HCT116 (cell line): Measurements from ENCODE around the gene ZBTB7B. TPM values are rescaled to one million over a fixed set of nuclear protein-coding genes. Genes with fewer than 3 reads are reported as not detected.

Source experiments
- ATAC-seq: fragments of 200-7000 bp; cut with Tn5 transposase; 2 replicates; pipeline ENCODE4 v1.9.1; 2020; ENCODE audit warnings: mild to moderate bottlenecking, moderate library complexity
- BruUV-seq: library from RNA; stranded (reverse); fragments of 400-500 nt; replicated peaks from 2 replicates; lab custom pipeline; 2021; lab: Mats Ljungman, UMichigan
- CTCF ChIA-PET: fragments of 300-600 bp; sonication (Branson Sonifier 250); formaldehyde crosslinking; loops from one replicate; lab custom pipeline; 2021; ENCODE audit warnings: antibody characterized with exemption; lab: Charles Lee
- POLR2A ChIA-PET: fragments of 300-600, 350-600 bp; sonication (Branson Sonifier 250); formaldehyde crosslinking; loops from one replicate; lab custom pipeline; 2021; ENCODE audit warnings: antibody characterized with exemption; lab: Charles Lee
- RAD21 ChIA-PET, 2 experiments: fragments of 300-600 bp; sonication (Branson Sonifier 250); formaldehyde crosslinking; loops; one replicate each; lab custom pipeline; 2023; ENCODE audit warnings: low total read pairs in 2 of 2; ENCODE audit not compliant: uncharacterized antibody in 2 of 2, unreplicated experiment in 2 of 2, low non-redundant PET in 1 of 2; lab: Charles Lee
- DNase-seq: peaks from one replicate; pipeline ENCODE4 v3.0.0-alpha.2; 2010; ENCODE audit warnings: low read depth, low spot score
- H2AFZ ChIP-seq: fragments of 200-600 bp; shearing (Covaris generic), sonication (generic); 2 replicates; pipeline ENCODE4 v1.6.1; 2017; ENCODE audit warnings: low read depth, mixed run types, mixed read lengths, antibody characterized with exemption, low read length; ENCODE audit not compliant: poor library complexity, severe bottlenecking
- H3K27ac ChIP-seq: 2 replicates; pipeline ENCODE4 v1.5.1; 2012; ENCODE audit warnings: low read depth, low read length
- H3K27me3 ChIP-seq: fragments of 200-600 bp; sonication (generic); 2 replicates; pipeline ENCODE4 v1.6.1; 2016; ENCODE audit warnings: mixed run types, low read length, mixed read lengths; ENCODE audit not compliant: insufficient read depth
- H3K36me3 ChIP-seq, 2 experiments: fragments of 200-500 bp in 1 of 2; fragments of 200-600 bp in 1 of 2; sonication (Bioruptor generic) in 1 of 2; sonication (generic) in 1 of 2; 2 replicates each; pipeline versions ENCODE4 v1.5.1 to v1.6.1; 2014 to 2016; ENCODE audit warnings: low read length in 2 of 2, inconsistent platforms in 1 of 2, mixed read lengths in 1 of 2, mixed run types in 1 of 2; ENCODE audit not compliant: insufficient read depth in 2 of 2, control insufficient read depth in 1 of 2
- H3K4me1 ChIP-seq, 2 experiments: fragments of 200-600 bp in 1 of 2; sonication (generic) in 1 of 2; 2 replicates each; pipeline versions ENCODE4 v1.5.1 to v1.6.1; 2012 to 2017; ENCODE audit warnings: low read length in 2 of 2, inconsistent platforms in 1 of 2, mild to moderate bottlenecking in 1 of 2, mixed read lengths in 1 of 2, mixed run types in 1 of 2, moderate library complexity in 1 of 2; ENCODE audit not compliant: insufficient read depth in 2 of 2, control insufficient read depth in 1 of 2
- H3K4me2 ChIP-seq: fragments of 200-600 bp; sonication (generic); 2 replicates; pipeline ENCODE4 v1.6.1; 2017; ENCODE audit warnings: mixed run types, low read length, mixed read lengths
- H3K4me3 ChIP-seq, 2 experiments: fragments of 200-600 bp in 1 of 2; sonication (generic) in 1 of 2; replicated peaks in 1 of 2; 2 replicates each; pipeline ENCODE4 v1.5.1; 2011 to 2016; ENCODE audit warnings: low read length in 2 of 2, control low read depth in 1 of 2, low read depth in 1 of 2, mild to moderate bottlenecking in 1 of 2, mixed read lengths in 1 of 2, mixed run types in 1 of 2
- H3K79me2 ChIP-seq: fragments of 200-600 bp; sonication (generic); 2 replicates; pipeline ENCODE4 v1.6.1; 2017; ENCODE audit warnings: mild to moderate bottlenecking, mixed run types, low read length, moderate library complexity, mixed read lengths; ENCODE audit not compliant: insufficient read depth
- H3K9ac ChIP-seq: fragments of 200-600 bp; sonication (generic); 2 replicates; pipeline ENCODE4 v1.6.1; 2016; ENCODE audit warnings: low read length, mixed read lengths
- H3K9me2 ChIP-seq: fragments of 200-600 bp; sonication (generic), shearing (Covaris generic); 2 replicates; pipeline ENCODE4 v1.6.1; 2017; ENCODE audit warnings: mixed run types, mild to moderate bottlenecking, moderate library complexity; ENCODE audit not compliant: insufficient read depth
- H3K9me3 ChIP-seq, 2 experiments: fragments of 200-500 bp in 1 of 2; fragments of 200-600 bp in 1 of 2; sonication (Bioruptor generic) in 1 of 2; sonication (generic) in 1 of 2; 2 replicates each; pipeline ENCODE4 v1.6.1; 2014 to 2017; ENCODE audit warnings: low read length in 2 of 2, mixed read lengths in 2 of 2, inconsistent platforms in 1 of 2, low read depth in 1 of 2, mild to moderate bottlenecking in 1 of 2, mixed run types in 1 of 2, moderate library complexity in 1 of 2; ENCODE audit not compliant: control insufficient read depth in 1 of 2, insufficient read depth in 1 of 2
- H4K20me1 ChIP-seq: fragments of 200-600 bp; sonication (generic), shearing (Covaris generic); 2 replicates; pipeline ENCODE4 v1.6.1; 2017; ENCODE audit warnings: mixed run types, mild to moderate bottlenecking, moderate library complexity; ENCODE audit not compliant: insufficient read depth
- EGR1 ChIP-seq: IDR thresholded peaks from 2 replicates; pipeline ENCODE4 v1.6.1; 2012; ENCODE audit warnings: low read depth
- ELF1 ChIP-seq: IDR thresholded peaks from 2 replicates; pipeline ENCODE4 v1.6.1; 2012; ENCODE audit warnings: low read depth, borderline replicate concordance
- EZH2 ChIP-seq: fragments of 200-600 bp; sonication (generic); IDR thresholded peaks from 2 replicates; pipeline ENCODE4 v1.6.1; 2017; ENCODE audit warnings: antibody characterized with exemption, mixed run types
- POLR2A ChIP-seq: IDR thresholded peaks from 2 replicates; pipeline ENCODE4 v1.7.0; 2011; ENCODE audit warnings: borderline replicate concordance; ENCODE audit not compliant: insufficient read depth, insufficient read length; ENCODE audit errors: extremely low read depth
- POLR2AphosphoS5 ChIP-seq: IDR thresholded peaks from 2 replicates; pipeline ENCODE4 v1.6.1; 2011; ENCODE audit warnings: mild to moderate bottlenecking, low read depth, low read length, moderate library complexity
- RAD21 ChIP-seq: IDR thresholded peaks from 2 replicates; pipeline ENCODE4 v1.6.1; 2012; ENCODE audit warnings: low read depth, mild to moderate bottlenecking
- SP1 ChIP-seq: IDR thresholded peaks from 2 replicates; pipeline ENCODE4 v1.6.1; 2012; ENCODE audit warnings: low read depth
- YY1 ChIP-seq: IDR thresholded peaks from 2 replicates; pipeline ENCODE4 v1.6.1; 2011; ENCODE audit warnings: low read length, low read depth, moderate library complexity, mild to moderate bottlenecking; ENCODE audit not compliant: insufficient replicate concordance; ENCODE audit errors: extremely low read depth
- ZFX ChIP-seq: fragments of 450-650 bp; IDR thresholded peaks from 2 replicates; pipeline ENCODE4 v1.6.1; 2017
- intact Hi-C: fragments of 100-400 bp; cut with micrococcal nuclease; formaldehyde crosslinking; loops from 2 replicates; pipeline ENCODE4 v1.10.0; 2022
- total RNA-seq: library from RNA; stranded (reverse); gene quantifications from one replicate; pipeline ENCODE4 v1.2.1, GENCODE V29; 2021; ENCODE audit not compliant: unreplicated experiment
- TF ChIP-seq, protein P1 (sequence below): IDR thresholded peaks from 2 replicates; pipeline ENCODE4 v1.6.1; 2011; ENCODE audit warnings: mild to moderate bottlenecking, low read length, moderate library complexity; ENCODE audit not compliant: insufficient replicate concordance; ENCODE audit errors: extremely low read depth
- TF ChIP-seq, protein P2 (sequence below), 3 experiments: fragments of 200-600 bp in 1 of 3; sonication (generic) in 1 of 3; IDR thresholded peaks in 2 of 3; conservative IDR thresholded peaks in 1 of 3; 2 replicates each; pipeline ENCODE4 v1.5.1; 2012 to 2017; ENCODE audit warnings: low read depth in 2 of 3, low read length in 2 of 3, antibody characterized with exemption in 1 of 3, borderline replicate concordance in 1 of 3, control low read depth in 1 of 3, mild to moderate bottlenecking in 1 of 3, mixed read lengths in 1 of 3, mixed run types in 1 of 3, moderate library complexity in 1 of 3; ENCODE audit not compliant: insufficient read depth in 1 of 3

Gene ZBTB7B
- total RNA-seq, 1 experiment from 2014 or later: 57.0 TPM

DNA sequence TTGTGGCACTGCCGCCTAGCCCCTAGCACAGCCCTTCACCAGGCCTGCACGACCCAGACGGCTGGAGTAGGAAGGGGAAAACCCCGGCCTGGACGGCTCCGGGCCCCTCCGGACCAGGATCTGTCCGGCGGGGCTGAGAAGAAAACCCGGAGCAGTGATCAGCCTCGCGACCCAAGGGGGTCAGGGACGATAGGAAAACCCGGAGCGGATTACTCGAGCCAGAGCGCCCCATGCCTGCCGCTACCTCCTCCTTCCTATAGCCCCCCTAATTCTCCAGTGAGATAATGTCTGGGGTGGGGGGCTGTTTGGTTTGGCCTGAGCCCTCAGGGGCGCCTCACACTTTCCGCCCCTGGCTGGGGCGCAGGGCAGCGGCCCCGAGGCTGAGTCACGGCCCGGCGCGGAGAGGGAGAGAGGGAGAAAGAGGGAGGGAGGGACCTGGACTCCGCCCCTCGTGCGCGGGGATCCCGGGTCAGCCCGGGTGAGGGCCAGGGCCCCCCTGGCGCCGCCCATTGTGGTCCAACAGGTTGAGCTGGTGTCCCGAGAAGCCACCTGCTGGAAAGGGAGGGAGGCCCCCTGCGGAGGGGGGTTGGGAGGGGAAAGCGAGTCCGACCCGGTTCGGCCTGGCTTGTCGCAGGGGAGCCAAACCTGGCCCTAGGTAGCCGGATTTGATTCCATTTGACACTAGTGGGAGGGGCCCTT is 1.7 kb upstream of the ZBTB7B start:
- Histone ChIP-seq H3K27ac (peak overlapping the region; percentile 99), H3K9ac (peak overlapping the region; percentile 91), H3K79me2 (peaks cover 33% of the 10 kb centered on the region), H4K20me1 (no peaks in the 10 kb centered on the region), H3K36me3 (no peaks in the 10 kb centered on the region), H3K9me2 (no peaks in the 10 kb centered on the region), H3K9me3 (no peaks in the 10 kb centered on the region), H3K4me1 (peaks cover 26 to 60% of the 10 kb centered on the region in 2 experiments), H2AFZ (no peak overlapping the region), H3K4me2 (peak overlapping the region; percentile 96), H3K27me3 (no peaks in the 10 kb centered on the region), H3K4me3 (peak overlapping the region; percentile 85 to 98)
- DNase-seq (peak; percentile 90), ATAC-seq (peak; percentile 58)
- RAD21 ChIA-PET: interaction anchor here in 1 of 2 experiments (0.6 kb wide), 1 partner anchor 69 kb away, joined by 4 read pairs; no protein-coding TSS in a partner anchor
- CTCF ChIA-PET: interaction anchor here (0.9 to 2.6 kb wide), 10 partner anchors 15 to 556 kb away, joined by 3 to 25 read pairs (median 3); partner anchors contain the start of genes ADAM15, FLAD1, PYGO2 and SHC1
- intact Hi-C loops: loop anchor here (1.0 to 5.0 kb wide), 2 partner anchors 27 to 51 kb away; partner anchors contain the start of genes ADAM15 and CKS1B
- TF ChIP-seq POLR2AphosphoS5 (peak; percentile 82), RAD21 (no peak), POLR2A (peak; percentile 10), YY1 (peak; percentile 71)
- BruUV-seq: no TSS peak
- POLR2A ChIA-PET: interaction anchor here (0.7 to 2.5 kb wide), 8 partner anchors 11 to 67 kb away, joined by 3 to 22 read pairs (median 3); partner anchors contain the start of genes FLAD1 and SHC1

DNA sequence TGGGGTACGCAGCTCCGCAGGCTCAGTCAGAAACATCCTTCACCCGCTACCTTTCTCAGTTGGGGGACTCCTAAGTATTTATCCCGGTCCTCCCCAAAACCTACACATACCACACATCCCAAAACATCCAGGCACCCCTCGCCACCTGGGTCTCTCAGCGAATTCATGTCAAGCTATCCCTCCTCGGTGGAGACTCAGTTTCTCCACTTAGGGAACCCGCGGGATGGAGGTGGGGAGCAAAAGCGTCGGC is 1.3 kb upstream of the ZBTB7B start:
- CTCF ChIA-PET: interaction anchor here (0.9 to 1.8 kb wide), 6 partner anchors 15 to 166 kb away, joined by 3 to 7 read pairs (median 3); partner anchors contain the start of genes ADAM15 and SHC1
- H3K79me2 ChIP-seq: peaks cover 37% of the 10 kb centered on the region
- RAD21 ChIA-PET: interaction anchor here in 1 of 2 experiments (0.6 kb wide), 1 partner anchor 69 kb away, joined by 4 read pairs; no protein-coding TSS in a partner anchor
- H3K27me3 ChIP-seq: no peaks in the 10 kb centered on the region
- POLR2A ChIA-PET: interaction anchor here (0.7 to 1.8 kb wide), 5 partner anchors 10 to 68 kb away, joined by 3 read pairs; no protein-coding TSS in a partner anchor
- ATAC-seq (no peak; the same call in 1 of the 2 replicates), DNase-seq (no peak)
- peak overlapping the region; percentile 96 for H3K4me2 ChIP-seq
- peaks cover 22 to 60% of the 10 kb centered on the region in 2 experiments for H3K4me1 ChIP-seq
- no TSS peak for BruUV-seq
- no peaks in the 10 kb centered on the region; a peak in 1 of 4 replicates for H3K36me3 ChIP-seq
- H4K20me1 ChIP-seq: no peaks in the 10 kb centered on the region
- H3K9me3 ChIP-seq: no peaks in the 10 kb centered on the region
- peak overlapping the region; percentile 99 for H3K27ac ChIP-seq
- H2AFZ ChIP-seq: no peak overlapping the region
- intact Hi-C loops: loop anchor here (1.0 to 5.0 kb wide), 2 partner anchors 27 to 51 kb away; partner anchors contain the start of genes ADAM15 and CKS1B
- H3K9ac ChIP-seq: peak overlapping the region; percentile 91
- peak overlapping the region; percentile 85 to 98 for H3K4me3 ChIP-seq
- no peaks in the 10 kb centered on the region for H3K9me2 ChIP-seq
- TF ChIP-seq, protein P1, sequence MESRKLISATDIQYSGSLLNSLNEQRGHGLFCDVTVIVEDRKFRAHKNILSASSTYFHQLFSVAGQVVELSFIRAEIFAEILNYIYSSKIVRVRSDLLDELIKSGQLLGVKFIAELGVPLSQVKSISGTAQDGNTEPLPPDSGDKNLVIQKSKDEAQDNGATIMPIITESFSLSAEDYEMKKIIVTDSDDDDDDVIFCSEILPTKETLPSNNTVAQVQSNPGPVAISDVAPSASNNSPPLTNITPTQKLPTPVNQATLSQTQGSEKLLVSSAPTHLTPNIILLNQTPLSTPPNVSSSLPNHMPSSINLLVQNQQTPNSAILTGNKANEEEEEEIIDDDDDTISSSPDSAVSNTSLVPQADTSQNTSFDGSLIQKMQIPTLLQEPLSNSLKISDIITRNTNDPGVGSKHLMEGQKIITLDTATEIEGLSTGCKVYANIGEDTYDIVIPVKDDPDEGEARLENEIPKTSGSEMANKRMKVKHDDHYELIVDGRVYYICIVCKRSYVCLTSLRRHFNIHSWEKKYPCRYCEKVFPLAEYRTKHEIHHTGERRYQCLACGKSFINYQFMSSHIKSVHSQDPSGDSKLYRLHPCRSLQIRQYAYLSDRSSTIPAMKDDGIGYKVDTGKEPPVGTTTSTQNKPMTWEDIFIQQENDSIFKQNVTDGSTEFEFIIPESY: no peak
- TF ChIP-seq EGR1: no peak
- TF ChIP-seq ZFX: no peak
- no peak for TF ChIP-seq ELF1
- TF ChIP-seq RAD21: no peak
- no peak for TF ChIP-seq SP1
- TF ChIP-seq EZH2: no peak
- TF ChIP-seq, protein P2, sequence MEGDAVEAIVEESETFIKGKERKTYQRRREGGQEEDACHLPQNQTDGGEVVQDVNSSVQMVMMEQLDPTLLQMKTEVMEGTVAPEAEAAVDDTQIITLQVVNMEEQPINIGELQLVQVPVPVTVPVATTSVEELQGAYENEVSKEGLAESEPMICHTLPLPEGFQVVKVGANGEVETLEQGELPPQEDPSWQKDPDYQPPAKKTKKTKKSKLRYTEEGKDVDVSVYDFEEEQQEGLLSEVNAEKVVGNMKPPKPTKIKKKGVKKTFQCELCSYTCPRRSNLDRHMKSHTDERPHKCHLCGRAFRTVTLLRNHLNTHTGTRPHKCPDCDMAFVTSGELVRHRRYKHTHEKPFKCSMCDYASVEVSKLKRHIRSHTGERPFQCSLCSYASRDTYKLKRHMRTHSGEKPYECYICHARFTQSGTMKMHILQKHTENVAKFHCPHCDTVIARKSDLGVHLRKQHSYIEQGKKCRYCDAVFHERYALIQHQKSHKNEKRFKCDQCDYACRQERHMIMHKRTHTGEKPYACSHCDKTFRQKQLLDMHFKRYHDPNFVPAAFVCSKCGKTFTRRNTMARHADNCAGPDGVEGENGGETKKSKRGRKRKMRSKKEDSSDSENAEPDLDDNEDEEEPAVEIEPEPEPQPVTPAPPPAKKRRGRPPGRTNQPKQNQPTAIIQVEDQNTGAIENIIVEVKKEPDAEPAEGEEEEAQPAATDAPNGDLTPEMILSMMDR (IDR thresholded peaks at IDR 0.05 in 2 of 3, conservative IDR thresholded peaks at IDR 0.05 in 1 of 3; ENCODE audit: borderline replicate concordance in 1 of 3, insufficient read depth in 1 of 3, low read depth in 2 of 3, low read length in 2 of 3): no peak
